Breast epithelium (tissue), 3 donors: Measurements from ENCODE around the gene TACR2.

Experiments
- CTCF ChIP-seq, 3 donors: fragments of 450-650 bp; IDR thresholded peaks; one replicate each; pipeline ENCODE4 v1.5.1; 2016 to 2017; ENCODE audit warnings: antibody characterized with exemption in 3 of 3, mild to moderate bottlenecking in 3 of 3, moderate library complexity in 3 of 3
- POLR2AphosphoS5 ChIP-seq, 3 donors: sonication (generic); formaldehyde crosslinking; IDR thresholded peaks; one replicate each; pipeline ENCODE4 v1.6.1; 2017; ENCODE audit warnings: antibody characterized with exemption in 3 of 3

- TF ChIP-seq CTCF (IDR thresholded peaks at IDR 0.05) = no peak
- peak in 1 of 3 donors; percentile 20 for TF ChIP-seq POLR2AphosphoS5 (IDR thresholded peaks at IDR 0.05)
These were observed 54.2 kb downstream of the TACR2 start for GRCh38 chr10:69362471-69362954.
